ENCODE measurements around the gene ZNF514. TPM values are rescaled to one million over a fixed set of nuclear protein-coding genes. Genes with fewer than 3 reads are reported as not detected.

The ZNF514 gene
- total RNA-seq (2022; extraction: Qiagen RNA extraction) = 6.2 to 7.8 TPM (median 7.1 TPM) in 5 replicates

GRCh38 chr2:95159690-95160449 is at the start of gene ZNF514:
TSS of gene ZNF514 (minus strand) at chr2:95159848. CDS start at chr2:95153253, 6,595 bp downstream.

DNA sequence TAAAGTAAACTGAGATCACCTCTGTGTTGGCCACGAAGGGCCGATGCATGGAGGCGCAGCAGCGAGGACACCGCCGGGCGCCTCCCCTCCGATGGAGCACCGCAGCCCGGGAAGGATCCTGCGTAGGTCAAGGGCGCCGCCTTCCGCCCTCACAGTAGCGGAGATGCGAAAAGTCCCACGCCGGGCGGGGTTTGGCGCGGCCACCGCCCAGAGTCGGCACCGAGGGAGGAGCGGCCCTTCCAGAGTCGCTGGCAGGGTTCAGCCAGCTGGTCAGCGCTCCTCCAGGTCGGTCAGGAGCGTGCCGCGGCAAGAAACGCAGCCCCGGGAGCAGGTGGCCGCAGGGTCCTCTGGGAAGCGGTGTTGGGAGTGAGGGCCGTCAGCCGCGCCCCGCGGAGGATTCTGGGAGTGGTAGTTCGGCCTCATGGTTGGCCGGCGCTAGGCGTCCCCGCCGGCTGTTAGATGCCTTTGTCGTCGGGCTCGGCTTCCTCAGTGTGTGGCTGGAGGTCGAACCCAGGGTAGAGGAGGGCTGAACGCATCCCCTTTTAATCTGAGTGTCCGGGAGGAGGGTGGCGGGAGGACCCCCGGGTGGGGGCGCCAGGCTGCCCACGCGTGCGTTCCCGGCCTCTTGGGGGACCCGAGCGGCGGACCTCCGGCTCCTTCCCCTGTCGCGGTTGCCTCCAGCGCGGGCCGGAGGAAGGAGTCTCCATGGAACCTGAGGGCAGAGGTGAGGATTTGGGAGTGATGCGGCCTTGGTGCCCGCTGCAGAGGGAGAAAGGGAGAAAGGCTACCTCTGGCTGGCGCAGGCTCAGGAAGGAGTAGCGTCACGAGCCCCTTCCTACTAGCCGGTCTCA is 47.7 kb upstream of the ZNF514 start, which contains the start of gene ZNF892:
Gene ZNF892, plus strand, starts transcription at position 411 of the 851 bp plus-strand sequence. Its CDS starts 295 bp downstream, at position 706.

DNA sequence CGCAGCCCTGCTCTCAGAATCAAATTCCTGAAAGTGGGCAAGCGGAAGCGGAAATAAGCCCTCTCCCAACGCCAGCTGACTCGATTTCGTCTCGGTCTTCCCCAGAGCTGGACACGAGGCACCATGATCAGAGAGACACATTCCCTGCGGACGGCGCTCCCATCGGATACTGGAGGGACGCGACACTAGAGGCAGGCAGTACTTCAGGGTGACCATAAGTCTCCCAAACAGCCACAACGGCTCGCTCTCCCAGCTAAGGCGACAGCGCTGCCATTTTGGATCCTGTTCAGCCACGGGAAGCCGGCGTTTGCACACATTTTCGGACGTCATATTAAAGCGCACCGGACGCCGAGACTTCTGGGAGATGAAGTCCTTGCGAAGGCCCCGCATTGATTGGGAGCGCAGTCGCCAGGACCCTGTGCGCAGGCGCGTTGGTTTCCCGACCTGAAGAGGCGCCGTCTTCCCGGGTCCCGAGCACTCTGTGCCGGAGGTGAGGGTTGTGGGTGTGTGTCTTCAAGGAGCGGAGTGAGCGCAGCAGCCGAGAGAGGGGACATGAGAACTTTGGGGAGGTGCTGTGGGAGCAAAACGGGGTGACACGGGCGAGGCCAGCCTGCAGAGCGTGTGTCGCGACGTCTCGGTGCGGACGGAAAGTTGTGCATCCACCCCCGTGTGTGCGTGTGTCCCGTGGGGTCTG is 5.9 kb upstream of the ZNF514 start, which contains the start of gene ZNF2:
Gene ZNF2, plus strand, starts transcription at position 439 of the 694 bp plus-strand sequence. CDS start 10,418 bp downstream, outside the sequence.

DNA sequence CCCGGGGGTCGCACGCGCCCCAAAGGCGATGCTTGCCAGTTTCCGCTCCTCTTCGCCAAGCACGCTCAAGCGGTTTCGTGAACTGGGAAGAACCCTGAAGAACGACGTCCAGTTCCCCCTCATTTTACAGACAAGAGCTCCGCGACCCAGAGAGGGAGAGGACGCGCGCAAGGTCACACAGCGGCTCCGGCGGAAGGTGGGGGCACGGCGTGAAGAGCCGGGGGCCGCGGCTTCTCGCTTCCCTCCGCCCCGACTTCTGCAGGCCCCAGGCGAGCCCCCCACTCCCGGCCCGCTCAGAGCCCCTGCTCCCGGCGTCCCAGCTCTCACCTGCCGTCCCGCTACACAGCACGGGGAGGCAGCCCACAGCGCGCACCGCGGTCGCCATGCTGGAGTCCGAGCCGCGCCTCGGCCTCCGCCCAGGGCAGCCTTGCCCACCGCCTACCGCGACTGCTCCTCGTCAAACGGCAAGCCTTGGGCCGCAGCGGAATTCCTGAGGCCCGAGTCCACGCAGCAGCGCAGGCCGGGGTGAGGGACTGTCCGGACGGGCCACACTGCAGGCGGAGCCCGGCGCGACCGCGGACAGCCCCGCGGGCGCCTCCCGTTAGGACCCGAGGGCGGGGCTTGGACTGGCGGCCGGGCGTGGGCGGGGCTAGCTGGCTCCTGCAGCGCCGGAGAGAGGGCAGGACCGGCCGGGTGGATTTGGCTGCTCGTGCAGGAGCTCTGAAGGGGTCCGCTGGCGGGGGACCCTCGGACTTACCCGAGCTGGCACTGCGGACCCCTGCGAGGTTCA is 38.0 kb downstream of the ZNF514 start, which contains the start of gene MRPS5:
Gene MRPS5, minus strand, starts transcription at position 402 of the 790 bp plus-strand sequence. Its CDS starts 17 bp downstream, at position 385.

Other genes starting within 250 kb of the ZNF514 start
- 0.07 TPM in 1 of 5 replicates, not detected in the others for gene MAL, start 134.1 kb downstream of the ZNF514 start, total RNA-seq (2022; extraction: Qiagen RNA extraction)
- 70.0 to 78.8 TPM (median 76.8 TPM) in 5 replicates for gene MRPS5, start 38.0 kb downstream of the ZNF514 start, total RNA-seq (2022; extraction: Qiagen RNA extraction)
- 2.4 to 4.6 TPM (median 3.3 TPM) in 5 replicates for gene ZNF2, start 6.0 kb upstream of the ZNF514 start, total RNA-seq (2022; extraction: Qiagen RNA extraction)
- 0.17 to 0.60 TPM (median 0.45 TPM) in 5 replicates for gene ZNF892, start 47.7 kb upstream of the ZNF514 start, total RNA-seq (2022; extraction: Qiagen RNA extraction)
- 0.06 to 0.23 TPM in 2 of 5 replicates, not detected in the others for gene PROM2, start 114.6 kb upstream of the ZNF514 start, total RNA-seq (2022; extraction: Qiagen RNA extraction)
- gene KCNIP3, start 137.5 kb upstream of the ZNF514 start, total RNA-seq (2022; extraction: Qiagen RNA extraction) = 1.1 to 2.4 TPM (median 1.6 TPM) in 5 replicates
- 25.7 to 31.6 TPM (median 29.9 TPM) in 5 replicates for gene FAHD2A, start 242.9 kb upstream of the ZNF514 start, total RNA-seq (2022; extraction: Qiagen RNA extraction)

Data from A549 treated with CORT108297 at 1 μM for 4 hours (cell line).